C4-2B (cell line): Measurements from ENCODE around the gene TBC1D8B.

ENCODE experiments used
- H3K27ac ChIP-seq: fragments of 450-650 bp; 2 replicates; pipeline ENCODE4 v1.5.1; 2017
- ZFX ChIP-seq: fragments of 450-650 bp; IDR thresholded peaks from 2 replicates; pipeline ENCODE4 v1.6.1; 2017
- TF ChIP-seq, protein P1 (sequence below): fragments of 450-650 bp; conservative IDR thresholded peaks from 2 replicates; pipeline ENCODE4 v1.5.1; 2017; ENCODE audit warnings: mild to moderate bottlenecking

Gene TBC1D8B

DNA sequence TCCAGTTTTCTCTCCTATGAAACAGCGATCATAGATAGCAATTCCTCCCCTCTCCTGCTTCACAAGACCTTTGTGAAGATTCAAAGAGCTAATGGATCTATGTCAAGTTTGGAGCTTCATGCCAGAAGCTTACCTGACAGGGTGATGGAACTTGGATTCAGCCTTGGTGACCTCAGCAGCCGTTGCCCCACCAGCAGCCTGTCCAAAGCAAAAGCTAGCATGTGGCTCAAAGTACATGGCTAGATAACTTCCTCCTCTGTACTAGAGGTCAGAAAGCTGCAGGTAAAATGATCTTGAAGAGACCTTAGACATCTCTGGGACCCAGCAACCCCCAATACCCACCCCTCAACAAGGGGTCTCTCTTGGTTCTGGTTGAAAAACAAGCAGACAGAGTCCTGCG lies 98.9 kb downstream of the TBC1D8B start:
- TF ChIP-seq, protein P1, sequence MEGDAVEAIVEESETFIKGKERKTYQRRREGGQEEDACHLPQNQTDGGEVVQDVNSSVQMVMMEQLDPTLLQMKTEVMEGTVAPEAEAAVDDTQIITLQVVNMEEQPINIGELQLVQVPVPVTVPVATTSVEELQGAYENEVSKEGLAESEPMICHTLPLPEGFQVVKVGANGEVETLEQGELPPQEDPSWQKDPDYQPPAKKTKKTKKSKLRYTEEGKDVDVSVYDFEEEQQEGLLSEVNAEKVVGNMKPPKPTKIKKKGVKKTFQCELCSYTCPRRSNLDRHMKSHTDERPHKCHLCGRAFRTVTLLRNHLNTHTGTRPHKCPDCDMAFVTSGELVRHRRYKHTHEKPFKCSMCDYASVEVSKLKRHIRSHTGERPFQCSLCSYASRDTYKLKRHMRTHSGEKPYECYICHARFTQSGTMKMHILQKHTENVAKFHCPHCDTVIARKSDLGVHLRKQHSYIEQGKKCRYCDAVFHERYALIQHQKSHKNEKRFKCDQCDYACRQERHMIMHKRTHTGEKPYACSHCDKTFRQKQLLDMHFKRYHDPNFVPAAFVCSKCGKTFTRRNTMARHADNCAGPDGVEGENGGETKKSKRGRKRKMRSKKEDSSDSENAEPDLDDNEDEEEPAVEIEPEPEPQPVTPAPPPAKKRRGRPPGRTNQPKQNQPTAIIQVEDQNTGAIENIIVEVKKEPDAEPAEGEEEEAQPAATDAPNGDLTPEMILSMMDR: no peak
- no peak for TF ChIP-seq ZFX
- H3K27ac ChIP-seq: no peak overlapping the region

DNA sequence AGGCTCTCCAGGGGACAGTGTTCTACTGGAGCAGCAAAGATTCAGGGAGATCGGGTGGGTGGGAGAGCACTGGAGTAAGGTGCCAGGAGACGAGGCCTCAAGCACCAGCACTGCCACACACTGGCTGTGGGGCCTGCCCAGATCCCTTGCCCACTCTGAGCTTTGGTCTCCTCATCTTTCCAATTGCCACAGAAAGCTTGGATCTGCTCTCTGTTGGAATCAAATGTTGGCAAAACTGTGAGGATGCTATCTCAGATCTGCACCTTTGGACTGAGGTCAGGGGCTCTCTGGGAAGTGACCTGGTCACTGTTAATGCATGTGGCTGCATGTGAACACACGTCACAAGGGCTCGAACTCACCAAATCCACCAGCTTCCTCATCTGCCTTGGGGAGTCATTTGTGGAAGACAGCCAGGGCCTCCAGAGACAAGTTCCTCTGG lies 99.3 kb downstream of the TBC1D8B start:
- TF ChIP-seq ZFX: no peak
- TF ChIP-seq, protein P1: no peak
- no peak overlapping the region for H3K27ac ChIP-seq

- no peak overlapping the region for H3K27ac ChIP-seq
- no peak for TF ChIP-seq ZFX
- TF ChIP-seq, protein P1: no peak
These were observed 100.2 kb downstream of the TBC1D8B start for GRCh38 chrX:106902684-106903083.

GRCh38 chrX:106903291-106903824 lies 100.9 kb downstream of the TBC1D8B start, which contains the start of gene RIPPLY1:
Gene RIPPLY1 (minus strand): TSS chrX:106903341. CDS start chrX:106903287, 54 bp downstream.
- H3K27ac ChIP-seq: no peak within 1 kb of the TSS
- TF ChIP-seq, protein P1: no peak
- no peak for TF ChIP-seq ZFX

DNA sequence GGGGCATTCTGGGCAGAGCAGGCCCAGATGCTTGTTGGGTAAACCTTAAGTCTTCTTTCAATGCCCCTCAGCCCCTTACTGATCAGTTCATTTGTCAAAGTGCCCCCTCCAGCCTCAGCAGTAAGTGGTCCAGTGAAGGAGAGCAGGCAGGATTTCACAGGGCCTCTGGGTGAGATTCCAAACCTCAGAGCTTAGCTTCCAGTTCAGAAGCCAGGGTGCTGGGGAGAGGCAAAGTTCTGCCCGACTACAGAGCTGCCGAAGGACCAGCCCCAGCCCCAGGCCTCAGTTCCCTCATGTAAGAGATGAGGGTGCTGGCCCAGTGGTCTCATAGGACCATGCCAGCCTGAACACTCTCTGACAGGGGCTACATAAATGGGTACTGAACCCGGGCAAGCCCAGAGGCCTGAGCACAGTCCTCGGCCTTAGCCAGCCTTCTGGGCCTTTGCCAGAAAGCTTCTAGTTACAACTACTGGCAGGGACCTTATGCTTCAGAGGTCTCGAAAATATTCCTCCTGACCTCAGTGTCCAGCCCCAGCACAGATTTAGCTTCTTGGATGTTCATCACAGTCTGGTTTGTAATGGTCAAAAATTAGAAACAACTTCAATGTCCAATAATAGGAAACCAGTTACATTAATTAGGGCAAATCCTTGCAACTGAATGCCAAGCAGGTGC lies 101.5 kb downstream of the TBC1D8B start:
- H3K27ac ChIP-seq: no peak overlapping the region
- no peak for TF ChIP-seq ZFX
- TF ChIP-seq, protein P1: no peak

- no peak overlapping the region for H3K27ac ChIP-seq
- no peak for TF ChIP-seq ZFX
- TF ChIP-seq, protein P1: no peak
These were observed 102.7 kb downstream of the TBC1D8B start for GRCh38 chrX:106905064-106905708.

- no peak for TF ChIP-seq ZFX
- TF ChIP-seq, protein P1: no peak
- no peak overlapping the region for H3K27ac ChIP-seq
These were observed 103.9 kb downstream of the TBC1D8B start for GRCh38 chrX:106906361-106906760.
